Endothelial cell of umbilical vein (primary cell): ENCODE data around the gene MROH8. TPM values are rescaled to one million over a fixed set of nuclear protein-coding genes. Genes with fewer than 3 reads are reported as not detected.

ENCODE experiments used
- BruUV-seq: library from RNA; stranded (reverse); fragments of 400-500 nt; replicated peaks from 2 replicates; lab custom pipeline; 2021; lab: Mats Ljungman, UMichigan
- CTCF ChIA-PET: fragments of 300-600, 350-600 bp; sonication (Branson Sonifier 250); formaldehyde crosslinking; loops from one replicate; lab custom pipeline; 2021; ENCODE audit warnings: antibody characterized with exemption, inconsistent platforms; lab: Charles Lee
- POLR2A ChIA-PET: fragments of 300-600, 350-600 bp; sonication (Branson Sonifier 250); formaldehyde crosslinking; loops from one replicate; lab custom pipeline; 2021; ENCODE audit warnings: antibody characterized with exemption, inconsistent platforms; lab: Charles Lee
- DNase-seq: peaks from one replicate; pipeline ENCODE4 v3.0.0-alpha.2; 2011; ENCODE audit warnings: low read depth, low spot score
- FAIRE-seq: peaks from 2 replicates; lab custom pipeline; 2011; peaks lifted over from hg19 to GRCh38; lab: Jason Lieb, UNC
- H2AFZ ChIP-seq: 2 replicates; pipeline ENCODE4 v1.6.0; 2012; ENCODE audit warnings: low read depth, low read length, control low read depth, inconsistent platforms
- H3K27ac ChIP-seq: 2 replicates; pipeline ENCODE4 v1.5.1; 2011; ENCODE audit warnings: low read depth, mild to moderate bottlenecking, control low read depth, low read length, moderate library complexity; ENCODE audit not compliant: insufficient read depth
- H3K27me3 ChIP-seq, 2 experiments: 2 replicates each; pipeline versions ENCODE4 v1.6.0 to v1.6.1; 2011; ENCODE audit warnings: low read length in 2 of 2, mixed read lengths in 1 of 2; ENCODE audit not compliant: control insufficient read depth in 2 of 2, insufficient read depth in 2 of 2
- H3K36me3 ChIP-seq, 2 experiments: 2 replicates in 1 of 2; 3 replicates in 1 of 2; pipeline ENCODE4 v1.5.1; 2011; ENCODE audit warnings: low read length in 2 of 2, mild to moderate bottlenecking in 1 of 2, moderate library complexity in 1 of 2; ENCODE audit not compliant: control insufficient read depth in 2 of 2, insufficient read depth in 2 of 2; ENCODE audit errors: extremely low read depth in 1 of 2
- H3K4me1 ChIP-seq: 3 replicates; pipeline ENCODE4 v1.5.1; 2011; ENCODE audit warnings: mild to moderate bottlenecking, low read length; ENCODE audit not compliant: control insufficient read depth, insufficient read depth; ENCODE audit errors: extremely low read depth
- H3K4me2 ChIP-seq: 2 replicates; pipeline ENCODE4 v1.6.1; 2011; ENCODE audit warnings: low read length, control low read depth, mixed read lengths; ENCODE audit not compliant: insufficient read depth
- H3K4me3 ChIP-seq, 3 experiments: fragments of 200-600 bp in 1 of 3; sonication (generic), shearing (Covaris generic) in 1 of 3; replicated peaks in 1 of 3; 2 replicates each; pipeline ENCODE4 v1.5.1; 2011 to 2016; ENCODE audit warnings: control low read depth in 3 of 3, low read length in 3 of 3, mild to moderate bottlenecking in 2 of 3, inconsistent platforms in 1 of 3, low read depth in 1 of 3, moderate library complexity in 1 of 3; ENCODE audit not compliant: insufficient read depth in 1 of 3
- H3K79me2 ChIP-seq: 2 replicates; pipeline ENCODE4 v1.6.0; 2012; ENCODE audit warnings: low read length, inconsistent platforms; ENCODE audit not compliant: control insufficient read depth, insufficient read depth
- H3K9ac ChIP-seq: replicated peaks from 2 replicates; pipeline ENCODE3; 2011; ENCODE audit warnings: low read length, control low read depth; ENCODE audit not compliant: insufficient read depth; ENCODE audit errors: extremely low read depth
- H3K9me1 ChIP-seq: replicated peaks from 3 replicates; pipeline ENCODE4 v1.6.0; 2011; ENCODE audit warnings: mild to moderate bottlenecking, low read length; ENCODE audit not compliant: control insufficient read depth, insufficient read depth; ENCODE audit errors: extremely low read depth
- H3K9me3 ChIP-seq: replicated peaks from 2 replicates; pipeline ENCODE4 v1.5.1; 2012; ENCODE audit warnings: low read length, inconsistent platforms; ENCODE audit not compliant: control insufficient read depth, insufficient read depth
- H4K20me1 ChIP-seq: replicated peaks from 2 replicates; pipeline ENCODE3; 2011; ENCODE audit warnings: mild to moderate bottlenecking, low read length; ENCODE audit not compliant: control insufficient read depth, insufficient read depth; ENCODE audit errors: extremely low read depth
- CTCF ChIP-seq, 2 donors: IDR thresholded peaks; 1 replicate in 1 of 2; 2 replicates in 1 of 2; pipeline ENCODE4 v1.5.1; 2011; ENCODE audit warnings: low read length in 2 of 2, mild to moderate bottlenecking in 2 of 2, moderate library complexity in 2 of 2, control low read depth in 1 of 2, inconsistent platforms in 1 of 2, low read depth in 1 of 2; ENCODE audit not compliant: insufficient read depth in 1 of 2; ENCODE audit errors: extremely low read depth in 1 of 2
- EZH2 ChIP-seq: IDR thresholded peaks from 2 replicates; pipeline ENCODE4 v1.6.1; 2012; ENCODE audit warnings: borderline replicate concordance, low read depth, mild to moderate bottlenecking, moderate library complexity, low read length, inconsistent platforms; ENCODE audit not compliant: severe bottlenecking
- FOS ChIP-seq: IDR thresholded peaks from 2 replicates; pipeline ENCODE4 v1.6.1; 2011; ENCODE audit warnings: mild to moderate bottlenecking, low read length, moderate library complexity, borderline replicate concordance; ENCODE audit not compliant: insufficient read depth
- GATA2 ChIP-seq: IDR thresholded peaks from 2 replicates; pipeline ENCODE4 v1.7.0; 2011; ENCODE audit warnings: low read depth, mild to moderate bottlenecking, moderate library complexity, mixed read lengths, low read length; ENCODE audit not compliant: insufficient read length, insufficient read depth
- JUN ChIP-seq: IDR thresholded peaks from 2 replicates; pipeline ENCODE4 v1.6.1; 2011; ENCODE audit warnings: borderline replicate concordance, low read depth; ENCODE audit not compliant: insufficient read length, insufficient read depth
- MAX ChIP-seq: IDR thresholded peaks from 2 replicates; pipeline ENCODE4 v1.6.1; 2011; ENCODE audit not compliant: insufficient read depth, insufficient read length
- MYC ChIP-seq: IDR thresholded peaks from one replicate; pipeline ENCODE4 v1.6.1; 2011; ENCODE audit warnings: mild to moderate bottlenecking, low read depth, low read length
- POLR2A ChIP-seq: IDR thresholded peaks from 2 replicates; pipeline ENCODE4 v1.6.1; 2012; ENCODE audit warnings: low read depth, mild to moderate bottlenecking, control low read depth, low read length
- POLR2AphosphoS5 ChIP-seq: IDR thresholded peaks from 2 replicates; pipeline ENCODE4 v1.6.1; 2012; ENCODE audit warnings: low read depth, mild to moderate bottlenecking, control low read depth, low read length, moderate library complexity; ENCODE audit not compliant: insufficient read depth
- dilution Hi-C: fragments of 300-500 bp; cut with MboI; formaldehyde crosslinking; loops from one replicate; pipeline ENCODE4 v1.15.0; 2019; ENCODE audit warnings: low sequenced_read_pairs; ENCODE audit not compliant: extremely low pct_ligation_motif_present
- intact Hi-C: fragments of 100-400 bp; cut with micrococcal nuclease; formaldehyde crosslinking; loops from one replicate; pipeline ENCODE4 v1.10.0; 2022
- polyA plus RNA-seq, 4 experiments: library from polyadenylated mRNA; depleted of rRNA in 3 of 4; stranded (reverse) in 3 of 4; unstranded in 1 of 4; fragments of >200 nt; gene quantifications; 2 replicates each; pipeline versions ENCODE4 v1.2.1 to v1.2.3, GENCODE V29; 2011 to 2012; ENCODE audit warnings: missing spikeins in 1 of 4
- total RNA-seq: library from RNA; stranded (reverse); gene quantifications from 2 replicates; pipeline ENCODE4 v1.2.3, GENCODE V29; 2021

The MROH8 gene
- total and polyA plus RNA-seq, 2 donors (not counting 3 experiments of a cell fraction or from before 2014, with no cell fraction given): 1.3 to 1.5 TPM

GRCh38 chr20:37228082-37228481, 48.7 kb upstream of the MROH8 start:
- Histone ChIP-seq H2AFZ (no peak overlapping the region), H3K4me1 (no peaks in the 10 kb centered on the region), H3K27ac (no peak overlapping the region), H3K79me2 (no peaks in the 10 kb centered on the region), H3K36me3 (peaks cover 49 to 58% of the 10 kb centered on the region in 2 experiments), H3K4me3 (no peak overlapping the region), H3K9ac (no peak overlapping the region), H3K27me3 (no peaks in the 10 kb centered on the region), H3K9me1 (no peaks in the 10 kb centered on the region), H3K9me3 (no peaks in the 10 kb centered on the region), H4K20me1 (no peaks in the 10 kb centered on the region), H3K4me2 (no peak overlapping the region)
- ChIA-PET CTCF (interaction anchor here (2.1 kb wide), 1 partner anchor 33 kb away, joined by 7 read pairs; no protein-coding TSS in a partner anchor), POLR2A (no interaction called here)
- FAIRE-seq: no peak
- DNase-seq: no peak
- TF ChIP-seq JUN: no peak
- TF ChIP-seq POLR2A: no peak
- no peak for TF ChIP-seq CTCF (IDR thresholded peaks at IDR 0.05; ENCODE audit: extremely low read depth in 1 of 2, insufficient read depth in 1 of 2, low read depth in 1 of 2, low read length in 2 of 2)
- TF ChIP-seq POLR2AphosphoS5: no peak
- TF ChIP-seq MAX: no peak
- TF ChIP-seq GATA2: no peak
- TF ChIP-seq FOS: no peak
- no peak for TF ChIP-seq MYC
- TF ChIP-seq EZH2: no peak
- no TSS peak for BruUV-seq
- dilution Hi-C loops: no loop called here
- intact Hi-C loops: no loop called here
